Stomach (tissue), 9 donors: ENCODE results near the gene RIMS3. TPM values are rescaled to one million over a fixed set of nuclear protein-coding genes. Genes with fewer than 3 reads are reported as not detected.

ENCODE experiments used
- DNase-seq, 2 donors: peaks; one replicate each; pipeline versions ENCODE4 v3.0.0 to v3.0.0-alpha.2; 2013 to 2019
- H3K27ac ChIP-seq, 5 donors: fragments of 200-600 bp in 4 of 5; sonication (generic) in 4 of 5; one replicate each; pipeline ENCODE4 v1.5.1; 2013 to 2019; ENCODE audit warnings: mild to moderate bottlenecking in 1 of 5, moderate library complexity in 1 of 5
- H3K27me3 ChIP-seq, 3 donors: fragments of 200-600 bp; sonication (generic); one replicate each; pipeline ENCODE4 v1.5.1; 2017 to 2019; ENCODE audit warnings: mixed run types in 1 of 3
- H3K36me3 ChIP-seq, 4 donors: fragments of 200-600 bp; sonication (generic); 1 replicate in 3 of 4; 2 replicates in 1 of 4; pipeline ENCODE4 v1.5.1; 2016 to 2019
- H3K4me1 ChIP-seq, 4 donors: fragments of 200-600 bp; sonication (generic); one replicate each; pipeline ENCODE4 v1.5.1; 2016 to 2019
- H3K4me3 ChIP-seq, 4 donors: fragments of 200-600 bp; sonication (generic) in 3 of 4; one replicate each; pipeline ENCODE4 v1.5.1; 2016 to 2019; ENCODE audit warnings: mild to moderate bottlenecking in 1 of 4
- H3K9me3 ChIP-seq, 4 donors: fragments of 200-600 bp; sonication (generic); one replicate each; pipeline ENCODE4 v1.5.1; 2016 to 2019
- CTCF ChIP-seq, 7 experiments: fragments of 450-650 bp in 4 of 7; fragments of 200-600 bp in 3 of 7; sonication (generic) in 3 of 7; IDR thresholded peaks; one replicate each; pipeline ENCODE4 v1.5.1; 2016 to 2019; ENCODE audit warnings: antibody characterized with exemption in 7 of 7, control low read depth in 2 of 7, mild to moderate bottlenecking in 1 of 7
- EP300 ChIP-seq: sonication (generic); formaldehyde crosslinking; IDR thresholded peaks from one replicate; pipeline ENCODE4 v1.6.1; 2017; ENCODE audit warnings: antibody characterized with exemption
- POLR2A ChIP-seq, 4 donors: fragments of 450-650 bp; IDR thresholded peaks; one replicate each; pipeline ENCODE4 v1.6.1; 2016; ENCODE audit warnings: antibody characterized with exemption in 4 of 4, control low read depth in 2 of 4, mild to moderate bottlenecking in 1 of 4, moderate library complexity in 1 of 4
- POLR2AphosphoS5 ChIP-seq, 3 donors: sonication (generic); formaldehyde crosslinking; IDR thresholded peaks; one replicate each; pipeline ENCODE4 v1.6.1; 2016; ENCODE audit warnings: antibody characterized with exemption in 3 of 3
- WGBS, 5 donors: extraction: QIAGEN DNeasy Blood & Tissue Kit in 3 of 5; methylation state at CpG; one replicate each; pipeline versions ENCODE4 v1.1.5 to v1.1.7; 2013 to 2018; 5-methylcytosine and 5-hydroxymethylcytosine counted together
- intact Hi-C: fragments of 100-400 bp; cut with DNase I; formaldehyde crosslinking; loops from one replicate; pipeline ENCODE4 v1.15.1; 2023; ENCODE audit warnings: low total_unique reads
- polyA plus RNA-seq, 3 donors: library from polyadenylated mRNA; stranded (reverse); fragments of 200-250 nt; gene quantifications; one replicate each; pipeline ENCODE4 v1.2.3, GENCODE V29; 2013
- total RNA-seq, 5 donors: library from RNA; depleted of rRNA; stranded (reverse); fragments of >200 nt; gene quantifications; one replicate each; pipeline versions ENCODE4 v1.1.0 to v1.2.3, GENCODE V29; 2014 to 2016
- donor health status: healthy with polysubstance abuse.
- donor health status: Bipolar disorder and iron deficiency.
- donor health status: healthy.

The RIMS3 gene
- total and polyA plus RNA-seq, 8 donors: 0.45 to 4.7 (median 2.5) TPM

GRCh38 chr1:40691538-40692428 lies 26.3 kb upstream of the RIMS3 start, which contains the start of gene NFYC:
Gene NFYC (plus strand): TSS chr1:40691704. CDS start chr1:40738844, 47,140 bp downstream.
- Histone ChIP-seq H3K27ac (peak within 1 kb of the TSS; percentile 96 to 100 (median 99)), H3K9me3 (no peaks in the 10 kb centered on the region), H3K4me1 (peaks cover 28 to 73% (median 51%) of the 10 kb centered on the region in 4 donors), H3K36me3 (peaks cover 0 to 5% (median 4%) of the 10 kb centered on the region in 4 donors), H3K4me3 (peak within 1 kb of the TSS; percentile 55 to 95 (median 80)), H3K27me3 (no peaks in the 10 kb centered on the region)
- peak; percentile 96 to 99 for DNase-seq
- WGBS, 5 donors: 0 to 1% (median 0%) methylated on average over 34 to 84 of the region's 84 CpGs
- intact Hi-C loops: no loop called here
- TF ChIP-seq POLR2AphosphoS5 (IDR thresholded peaks at IDR 0.05) (peak; percentile 60 to 94 (median 92)), EP300 (no peak), POLR2A (IDR thresholded peaks at IDR 0.05) (peak in 2 of 4 donors; percentile 15 to 77)

GRCh38 chr1:40690771-40691537 lies 25.5 kb upstream of the RIMS3 start:
- Histone ChIP-seq H3K36me3 (peaks cover 0 to 13% (median 11%) of the 10 kb centered on the region in 4 donors), H3K4me1 (peaks cover 20 to 65% (median 44%) of the 10 kb centered on the region in 4 donors), H3K9me3 (no peaks in the 10 kb centered on the region), H3K27me3 (no peaks in the 10 kb centered on the region), H3K27ac (peak overlapping the region; percentile 96 to 100 (median 99)), H3K4me3 (peak overlapping the region; percentile 55 to 95 (median 80))
- WGBS, 5 donors: 18 to 23% (median 21%) methylated on average over 18 of the region's 18 CpGs
- no peak for DNase-seq
- intact Hi-C loops: no loop called here
- no peak for TF ChIP-seq EP300
- TF ChIP-seq CTCF (IDR thresholded peaks at IDR 0.05): peak in 1 of 7 experiments; percentile 18
- no peak for TF ChIP-seq POLR2AphosphoS5 (IDR thresholded peaks at IDR 0.05)
- no peak for TF ChIP-seq POLR2A (IDR thresholded peaks at IDR 0.05)

- 9 to 23% (median 21%) methylated on average over 1 of the region's 1 CpG for WGBS, 5 donors
- H3K27ac ChIP-seq: no peak overlapping the region
- H3K27me3 ChIP-seq: no peaks in the 10 kb centered on the region
Observed at GRCh38 chr1:40689737-40690136, 24.3 kb upstream of the RIMS3 start.

GRCh38 chr1:40687661-40688060 lies 22.2 kb upstream of the RIMS3 start:
- Histone ChIP-seq H3K36me3 (peaks cover 0 to 19% (median 13%) of the 10 kb centered on the region in 4 donors), H3K4me3 (no peak overlapping the region), H3K27ac (no peak overlapping the region), H3K27me3 (no peaks in the 10 kb centered on the region), H3K4me1 (peaks cover 3 to 32% (median 16%) of the 10 kb centered on the region in 4 donors), H3K9me3 (no peaks in the 10 kb centered on the region)
- TF ChIP-seq POLR2AphosphoS5 (IDR thresholded peaks at IDR 0.05) (no peak), CTCF (IDR thresholded peaks at IDR 0.05) (no peak), POLR2A (IDR thresholded peaks at IDR 0.05) (no peak), EP300 (no peak)
- WGBS, 5 donors: 92 to 98% (median 95%) methylated on average over 6 of the region's 6 CpGs
- DNase-seq: no peak
- intact Hi-C loops: no loop called here

More at GRCh38 chr1:40689737-40690136, 24.3 kb upstream of the RIMS3 start:
- Histone ChIP-seq H3K9me3 (no peaks in the 10 kb centered on the region), H3K4me1 (peaks cover 12 to 52% (median 33%) of the 10 kb centered on the region in 4 donors), H3K36me3 (peaks cover 0 to 19% (median 13%) of the 10 kb centered on the region in 4 donors), H3K4me3 (no peak overlapping the region)
- TF ChIP-seq POLR2A (IDR thresholded peaks at IDR 0.05): no peak
- no peak for TF ChIP-seq EP300
- TF ChIP-seq CTCF (IDR thresholded peaks at IDR 0.05): no peak
- no peak for TF ChIP-seq POLR2AphosphoS5 (IDR thresholded peaks at IDR 0.05)
- no peak for DNase-seq
- intact Hi-C loops: no loop called here
